ENCODE measurements around the gene CCDC116. TPM values are rescaled to one million over a fixed set of nuclear protein-coding genes. Genes with fewer than 3 reads are reported as not detected.

Gene CCDC116
- total RNA-seq, 4 donors from 2014 or later, result 0.22 to 2.0 (median 0.36) TPM

DNA sequence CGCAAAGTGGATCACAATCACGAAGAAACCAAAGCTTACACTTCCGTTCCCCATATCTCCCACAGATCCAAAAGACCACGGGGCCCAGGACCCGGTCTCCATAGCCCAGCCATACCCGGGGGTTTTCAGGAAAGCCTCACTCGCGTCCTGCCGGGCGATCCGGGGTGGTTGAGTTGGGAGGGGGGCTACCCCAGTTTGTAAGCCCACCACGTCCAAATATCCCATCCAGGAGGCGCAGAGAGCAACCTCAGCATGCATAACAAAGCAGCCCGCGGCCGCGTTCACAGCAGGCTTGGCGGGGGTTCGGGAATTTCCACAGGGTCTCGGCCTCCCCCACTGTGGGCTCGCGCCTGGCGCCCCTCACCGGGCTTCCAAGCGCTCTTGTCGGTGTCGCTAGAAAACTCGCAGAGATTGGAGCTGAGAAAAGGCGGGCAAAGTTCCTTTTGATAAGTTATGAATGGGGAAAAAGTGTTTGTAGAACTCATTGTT, 19.0 kb downstream of the CCDC116 start:
- TF ChIP-seq, protein P1, sequence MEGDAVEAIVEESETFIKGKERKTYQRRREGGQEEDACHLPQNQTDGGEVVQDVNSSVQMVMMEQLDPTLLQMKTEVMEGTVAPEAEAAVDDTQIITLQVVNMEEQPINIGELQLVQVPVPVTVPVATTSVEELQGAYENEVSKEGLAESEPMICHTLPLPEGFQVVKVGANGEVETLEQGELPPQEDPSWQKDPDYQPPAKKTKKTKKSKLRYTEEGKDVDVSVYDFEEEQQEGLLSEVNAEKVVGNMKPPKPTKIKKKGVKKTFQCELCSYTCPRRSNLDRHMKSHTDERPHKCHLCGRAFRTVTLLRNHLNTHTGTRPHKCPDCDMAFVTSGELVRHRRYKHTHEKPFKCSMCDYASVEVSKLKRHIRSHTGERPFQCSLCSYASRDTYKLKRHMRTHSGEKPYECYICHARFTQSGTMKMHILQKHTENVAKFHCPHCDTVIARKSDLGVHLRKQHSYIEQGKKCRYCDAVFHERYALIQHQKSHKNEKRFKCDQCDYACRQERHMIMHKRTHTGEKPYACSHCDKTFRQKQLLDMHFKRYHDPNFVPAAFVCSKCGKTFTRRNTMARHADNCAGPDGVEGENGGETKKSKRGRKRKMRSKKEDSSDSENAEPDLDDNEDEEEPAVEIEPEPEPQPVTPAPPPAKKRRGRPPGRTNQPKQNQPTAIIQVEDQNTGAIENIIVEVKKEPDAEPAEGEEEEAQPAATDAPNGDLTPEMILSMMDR (IDR thresholded peaks at IDR 0.05), result no peak
- TF ChIP-seq EP300 (IDR thresholded peaks at IDR 0.05), result no peak
- H3K27me3 ChIP-seq, result no peaks in the 10 kb centered on the region
- 0% methylated on average over 14 to 29 of the region's 29 CpGs for WGBS, 2 donors
- peaks cover 0 to 25% (median 11%) of the 10 kb centered on the region in 4 donors for H3K4me1 ChIP-seq
- DNase-seq (ENCODE audit: low spot score in 2 of 2), result no peak
- H3K9me3 ChIP-seq, result no peaks in the 10 kb centered on the region
- H3K4me3 ChIP-seq, result peak overlapping the region; percentile 41 to 69 (median 54)
- H3K36me3 ChIP-seq, result peaks cover 0 to 17% (median 0%) of the 10 kb centered on the region in 3 donors
- no peak overlapping the region for H3K27ac ChIP-seq

DNA sequence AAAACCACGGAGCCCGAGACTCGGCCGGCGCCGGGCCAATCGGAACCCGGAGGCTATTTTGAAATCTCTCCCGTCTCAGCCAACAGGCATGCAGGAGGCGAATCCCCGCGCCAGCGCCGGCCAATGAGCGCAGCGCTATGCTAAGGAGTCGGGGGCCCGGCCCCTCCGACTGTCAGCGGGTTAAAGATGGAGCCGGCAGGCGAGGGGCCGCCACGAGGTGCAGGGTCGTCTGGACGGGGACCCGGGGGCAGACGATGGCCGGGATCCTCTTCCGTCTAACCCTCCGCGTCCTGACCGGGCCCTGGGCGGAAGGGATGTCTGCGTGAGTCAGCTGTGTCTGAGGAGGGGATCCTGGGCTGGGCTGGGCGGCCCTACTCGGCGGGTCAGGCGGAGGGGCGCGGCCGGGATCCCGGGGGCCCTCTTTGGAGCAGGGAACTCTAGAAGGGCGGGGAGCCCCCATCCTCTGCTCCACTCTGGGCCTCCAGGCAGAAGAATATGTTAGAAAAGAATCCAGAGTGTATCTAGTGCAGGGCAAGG, 19.5 kb downstream of the CCDC116 start:
- Histone ChIP-seq H3K27ac (peak overlapping the region in 1 of 4 donors; percentile 4), H3K4me1 (peaks cover 0 to 22% (median 11%) of the 10 kb centered on the region in 4 donors), H3K4me3 (peak overlapping the region; percentile 41 to 69 (median 54)), H3K27me3 (peaks cover 0 to 4% of the 10 kb centered on the region in 2 donors), H3K9me3 (no peaks in the 10 kb centered on the region), H3K36me3 (peaks cover 0 to 17% (median 0%) of the 10 kb centered on the region in 3 donors)
- DNase-seq (ENCODE audit: low spot score in 2 of 2), result peak; percentile 78 to 87
- WGBS, 2 donors, result 0% methylated on average over 41 to 44 of the region's 44 CpGs
- TF ChIP-seq POLR2A (IDR thresholded peaks at IDR 0.05) (no peak), EP300 (IDR thresholded peaks at IDR 0.05) (no peak)
- TF ChIP-seq, protein P1 (IDR thresholded peaks at IDR 0.05), result no peak

DNA sequence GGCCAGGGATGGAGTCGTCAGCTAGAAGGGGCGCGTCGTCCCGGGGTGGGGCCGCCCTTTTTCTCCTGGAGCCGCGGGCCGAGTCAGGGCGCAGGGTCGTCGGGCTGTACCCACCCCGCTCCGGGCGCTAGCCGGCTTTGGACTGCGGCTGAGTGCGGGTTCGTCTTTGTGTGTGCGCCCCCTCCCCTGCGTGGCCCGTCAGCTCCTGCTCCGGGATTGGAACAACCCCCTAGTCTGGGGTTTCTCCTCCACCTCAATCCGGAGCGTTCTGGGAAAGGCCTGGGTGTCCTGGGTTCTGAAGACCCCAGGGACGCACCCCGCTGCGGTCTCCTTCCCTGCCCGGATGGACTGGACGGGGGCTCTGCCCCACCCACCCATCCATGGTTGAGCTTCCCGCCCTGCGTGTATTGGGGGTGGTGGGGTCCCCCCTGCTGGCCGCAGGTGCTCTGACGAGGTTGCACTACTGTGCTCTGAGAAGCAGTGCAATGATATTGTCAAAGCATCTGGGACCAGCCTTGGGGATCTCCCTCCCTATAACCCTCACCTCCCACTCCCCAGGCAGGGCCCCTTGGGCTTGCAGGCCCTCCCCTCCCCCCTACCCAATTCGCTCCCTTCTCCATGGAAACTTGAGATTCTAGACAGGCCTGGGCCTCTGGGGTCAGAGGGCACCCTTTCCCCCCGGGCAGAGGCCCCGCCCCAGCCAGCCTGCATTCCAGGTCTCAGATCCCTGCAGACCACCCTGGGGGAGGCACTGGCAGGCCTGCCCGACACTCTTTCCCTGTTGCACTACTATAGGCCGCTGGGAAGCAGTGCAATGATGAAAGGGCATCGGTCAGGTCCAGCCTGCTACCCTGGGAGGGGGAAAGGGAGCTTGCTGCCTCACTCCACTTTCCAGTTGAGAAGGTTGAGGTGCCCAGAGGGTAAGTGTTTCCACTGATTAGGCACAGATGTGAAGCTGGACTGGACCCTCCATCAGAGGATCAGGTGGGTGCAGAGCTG, 20.3 kb downstream of the CCDC116 start:
- H3K4me1 ChIP-seq, result peaks cover 0 to 30% (median 14%) of the 10 kb centered on the region in 4 donors
- peak overlapping the region; percentile 41 to 69 (median 54) for H3K4me3 ChIP-seq
- H3K36me3 ChIP-seq, result peaks cover 0 to 12% (median 0%) of the 10 kb centered on the region in 3 donors
- H3K9me3 ChIP-seq, result no peaks in the 10 kb centered on the region
- WGBS, 2 donors, result 12 to 21% methylated on average over 17 to 35 of the region's 40 CpGs
- TF ChIP-seq, protein P1 (IDR thresholded peaks at IDR 0.05), result no peak
- TF ChIP-seq POLR2A (IDR thresholded peaks at IDR 0.05) (no peak), EP300 (IDR thresholded peaks at IDR 0.05) (no peak)
- no peak for DNase-seq (ENCODE audit: low spot score in 2 of 2)
- no peak overlapping the region for H3K27ac ChIP-seq
- H3K27me3 ChIP-seq, result peaks cover 0 to 12% of the 10 kb centered on the region in 2 donors

DNA sequence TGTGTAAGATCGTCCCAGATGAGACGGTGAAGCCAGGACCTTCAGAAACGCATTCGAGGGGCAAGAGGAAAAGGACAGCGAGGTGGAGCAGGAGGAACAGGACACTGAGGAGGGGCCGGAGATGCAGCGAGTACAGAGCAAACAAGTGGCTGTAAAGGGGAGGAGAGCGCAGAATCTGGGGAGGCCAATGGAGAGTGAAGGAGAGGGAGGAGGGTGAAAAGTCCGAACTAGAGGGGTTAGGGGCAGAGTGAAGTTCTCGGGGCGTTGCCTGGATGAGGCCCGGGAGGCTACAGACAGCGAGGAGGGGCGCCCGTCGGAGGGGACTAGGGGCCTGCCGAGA, 24.4 kb downstream of the CCDC116 start:
- Histone ChIP-seq H3K4me1 (peaks cover 0 to 24% (median 5%) of the 10 kb centered on the region in 4 donors), H3K4me3 (peak overlapping the region in 1 of 4 donors; percentile 64), H3K9me3 (no peaks in the 10 kb centered on the region), H3K27ac (no peak overlapping the region), H3K27me3 (peaks cover 0 to 18% of the 10 kb centered on the region in 2 donors), H3K36me3 (no peaks in the 10 kb centered on the region)
- DNase-seq (ENCODE audit: low spot score in 2 of 2), result no peak
- WGBS, 2 donors, result 27 to 28% methylated on average over 17 of the region's 17 CpGs
- TF ChIP-seq, protein P1 (IDR thresholded peaks at IDR 0.05), result no peak
- TF ChIP-seq EP300 (IDR thresholded peaks at IDR 0.05), result no peak
- no peak for TF ChIP-seq POLR2A (IDR thresholded peaks at IDR 0.05)

Data from tibial nerve (tissue), 4 donors.